HG03575 (cell line): ENCODE results near the gene NYAP1.

ENCODE experiments used
- ATAC-seq: cut with Tn5 transposase; IDR thresholded peaks from one replicate; pipeline ENCODE4 v1.9.1; 2021; ENCODE audit not compliant: unreplicated experiment, insufficient number of reproducible peaks, low FRiP score; ENCODE audit errors: extremely low read depth

NYAP1 gene

GRCh38 chr7:100455206-100455605 lies 28.5 kb upstream of the NYAP1 start:
- no peak for ATAC-seq

DNA sequence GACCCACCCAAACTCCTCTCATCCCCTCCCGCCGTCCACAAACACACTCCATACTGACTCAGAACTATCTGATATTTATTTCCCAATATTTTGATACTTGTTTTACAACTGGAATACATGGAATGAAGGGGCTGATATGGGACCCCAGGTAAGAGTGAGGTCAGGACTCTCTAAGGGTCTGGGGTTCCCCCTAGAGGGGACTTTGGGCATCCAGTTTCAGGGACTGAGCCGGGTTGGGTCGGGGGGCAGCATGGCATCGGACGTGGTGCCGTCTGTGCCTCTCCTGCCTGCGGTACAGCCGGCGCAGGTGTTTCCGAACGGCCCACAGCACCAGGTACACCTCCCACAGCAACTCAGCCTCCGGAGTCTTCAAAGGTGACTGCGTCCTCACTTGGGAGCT lies 27.2 kb upstream of the NYAP1 start:
- ATAC-seq = no peak

DNA sequence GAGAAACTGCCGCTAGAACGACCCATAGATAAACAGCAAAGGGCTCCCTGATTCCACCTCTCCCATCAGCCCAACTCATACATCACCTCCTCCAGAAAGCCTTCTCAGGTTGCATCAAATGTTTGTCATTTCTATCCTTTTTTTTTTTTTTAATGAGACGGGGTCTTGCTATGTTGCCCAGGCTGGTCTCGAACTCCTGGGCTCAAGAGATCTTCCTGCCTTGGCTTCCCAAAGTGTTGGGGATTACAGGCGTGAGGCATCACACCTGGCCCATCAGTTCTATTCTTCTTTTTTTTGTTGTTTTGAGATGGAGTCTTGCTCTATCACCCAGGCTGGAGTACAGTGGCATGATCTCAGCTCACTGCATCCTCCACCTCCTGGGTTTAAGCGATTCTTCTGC lies 26.7 kb upstream of the NYAP1 start:
- no peak for ATAC-seq

DNA sequence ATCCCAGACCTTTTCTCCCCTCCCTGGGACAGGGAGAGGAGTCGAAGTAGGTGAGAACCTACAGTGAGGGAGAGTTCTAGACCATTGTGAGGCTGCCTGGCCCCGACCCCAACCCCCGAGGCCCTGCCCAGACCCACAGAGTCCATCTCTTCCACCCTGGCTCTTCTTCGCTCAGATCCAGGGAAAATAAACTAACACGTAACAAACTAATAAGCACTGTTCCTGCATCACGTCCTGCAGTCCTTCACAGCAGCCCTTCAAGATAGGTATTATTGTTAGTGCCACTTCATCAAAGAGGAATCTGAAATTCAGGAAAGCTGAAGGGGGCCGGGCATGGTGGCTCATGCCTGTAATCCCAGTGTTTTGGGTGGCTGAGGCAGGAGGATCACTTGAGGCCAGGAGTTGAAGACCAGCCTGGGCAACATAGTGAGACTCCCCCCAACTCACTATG lies 19.5 kb upstream of the NYAP1 start, which contains the start of gene SPACDR:
TSS of gene SPACDR (minus strand) at position 51 of the 451 bp plus-strand sequence. CDS start 235 bp downstream, outside the sequence.
- no peak for ATAC-seq

DNA sequence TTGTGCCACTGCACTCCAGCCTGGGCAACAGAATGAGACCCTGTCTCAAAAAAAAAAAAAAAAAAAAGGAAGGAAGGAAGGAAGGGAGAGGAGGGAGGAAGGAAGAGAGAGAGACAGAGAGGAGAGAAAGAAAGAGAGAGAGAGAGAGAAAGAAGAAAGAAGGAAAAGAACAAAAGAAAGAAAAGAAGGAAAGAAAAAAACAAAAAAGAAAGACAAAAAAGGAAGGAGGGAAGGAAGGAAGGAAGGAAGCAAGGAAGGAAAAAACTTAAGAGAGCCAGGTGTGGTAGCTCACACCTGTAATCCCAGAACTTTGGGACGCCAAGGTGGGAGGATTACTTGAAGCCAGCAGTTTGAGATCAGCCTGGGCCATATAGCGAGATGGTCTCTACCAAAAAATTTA lies 18.9 kb upstream of the NYAP1 start:
- no peak for ATAC-seq

- ATAC-seq = no peak
Measured at GRCh38 chr7:100465299-100465698, 18.4 kb upstream of the NYAP1 start.

DNA sequence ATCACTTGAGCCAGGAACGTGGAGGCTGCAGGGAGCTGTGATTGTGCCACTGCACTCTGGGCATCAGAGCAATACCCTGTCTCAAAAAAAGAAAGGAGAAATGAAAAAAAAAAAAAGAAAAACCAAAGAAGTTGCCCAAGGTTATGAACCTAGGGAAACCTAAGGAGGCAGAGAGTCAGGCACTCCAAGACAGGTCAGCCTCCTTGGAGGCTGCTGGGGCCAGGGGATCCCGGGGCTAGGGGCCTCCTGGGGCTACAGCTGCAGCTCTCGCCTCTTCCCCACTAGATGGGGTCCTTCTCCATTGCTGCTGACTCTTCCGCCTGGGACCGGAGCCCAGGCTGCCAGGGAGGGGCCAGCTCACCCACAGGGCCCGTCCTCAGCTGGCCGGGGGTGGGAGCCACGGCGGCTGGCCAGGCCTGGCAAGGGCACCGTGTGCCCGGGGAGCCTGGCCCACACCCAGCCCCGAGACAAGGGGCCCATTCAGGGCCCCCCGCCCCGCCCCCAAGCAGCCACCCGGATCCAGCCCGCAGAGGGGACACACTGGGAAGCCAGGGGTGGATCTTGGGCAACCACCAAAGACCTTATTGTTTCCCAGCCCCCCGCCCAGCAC lies 17.9 kb upstream of the NYAP1 start:
- no peak for ATAC-seq

GRCh38 chr7:100466653-100467605 lies 16.8 kb upstream of the NYAP1 start:
- ATAC-seq = no peak

- ATAC-seq = no peak
Measured at GRCh38 chr7:100467638-100468373, 15.9 kb upstream of the NYAP1 start.

DNA sequence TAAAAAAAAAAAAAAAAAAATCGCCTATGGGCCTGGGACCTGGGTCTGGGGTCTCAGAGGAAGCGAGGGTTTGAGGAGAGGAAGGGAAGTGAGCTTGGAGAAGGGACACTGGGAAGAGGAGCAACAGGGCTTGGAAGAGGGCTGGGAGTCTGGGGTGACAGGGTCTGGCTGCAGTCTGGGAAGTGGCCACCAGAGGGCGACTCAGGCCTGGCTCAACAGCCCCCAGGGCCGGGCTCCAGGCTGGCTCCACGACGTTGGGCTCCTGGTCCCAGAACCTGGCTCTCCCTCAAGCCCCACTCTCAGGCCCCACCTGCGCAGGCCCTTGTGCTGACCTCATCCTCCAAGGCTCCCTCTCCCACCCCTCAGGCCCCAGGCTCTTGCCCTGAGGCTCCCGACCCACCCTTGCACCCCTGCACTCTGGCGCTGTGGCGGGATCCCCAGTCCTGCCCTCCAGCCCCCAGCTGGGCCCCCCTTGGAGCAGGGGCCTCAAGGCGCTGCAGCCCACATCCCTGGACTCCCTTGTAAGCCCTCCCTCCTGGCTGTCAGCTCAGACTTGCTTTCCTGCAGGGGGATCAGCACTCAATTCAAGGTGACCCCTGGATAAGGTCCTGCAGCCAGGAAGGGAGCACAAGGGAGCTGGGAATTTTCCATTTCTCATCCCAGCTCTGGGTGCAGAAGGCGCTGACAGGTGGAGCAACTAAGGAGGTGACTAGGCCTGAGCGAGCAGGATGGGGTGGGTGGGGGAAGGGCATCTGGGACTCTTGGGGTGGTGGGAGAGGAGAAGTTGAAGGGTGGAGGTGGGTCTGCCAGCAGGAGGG lies 14.3 kb upstream of the NYAP1 start:
- ATAC-seq = no peak

DNA sequence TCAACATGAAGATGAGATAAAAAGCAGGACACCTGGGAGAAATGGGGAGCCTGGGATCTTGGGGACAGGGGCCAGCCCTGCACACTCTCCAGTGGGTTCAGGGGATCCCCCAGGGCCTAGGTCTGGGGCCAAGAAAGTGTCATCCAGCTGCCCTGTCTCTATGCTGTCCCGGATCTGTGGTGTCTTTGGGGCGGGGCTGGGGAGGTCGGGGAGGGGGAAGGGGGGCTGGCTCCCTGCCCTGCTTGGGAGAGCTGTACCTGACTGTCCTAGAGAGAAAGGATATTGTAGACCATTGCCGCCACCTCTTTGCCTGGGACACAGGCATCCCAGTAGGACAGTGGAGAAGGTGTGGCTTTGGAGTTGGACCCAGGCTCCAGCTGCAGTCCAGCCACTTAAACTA lies 12.7 kb upstream of the NYAP1 start:
- ATAC-seq = no peak

GRCh38 chr7:100472121-100472851 lies 11.4 kb upstream of the NYAP1 start:
- no peak for ATAC-seq

GRCh38 chr7:100472854-100473499 lies 10.8 kb upstream of the NYAP1 start:
- no peak for ATAC-seq

- ATAC-seq = no peak
Measured at GRCh38 chr7:100475549-100475948, 8.2 kb upstream of the NYAP1 start.

GRCh38 chr7:100476101-100476780 lies 7.5 kb upstream of the NYAP1 start:
- no peak for ATAC-seq

- no peak for ATAC-seq
Measured at GRCh38 chr7:100476903-100477870, 6.5 kb upstream of the NYAP1 start.
